ENCODE data around the gene RPRD1B. TPM values are rescaled to one million over a fixed set of nuclear protein-coding genes. Genes with fewer than 3 reads are reported as not detected.

The RPRD1B gene
- total and polyA plus RNA-seq, 2 donors (not counting 3 experiments of a cell fraction or from before 2014, with no cell fraction given) = 13.0 to 29.3 TPM

GRCh38 chr20:38139977-38140753 is 106.6 kb downstream of the RPRD1B start:
- H2AFZ ChIP-seq (ENCODE audit: low read depth, low read length) = no peak overlapping the region
- H3K4me1 ChIP-seq (ENCODE audit: control insufficient read depth, extremely low read depth, insufficient read depth, low read length) = peaks cover 84% of the 10 kb centered on the region
- intact Hi-C loops (cut with micrococcal nuclease) (no loop called here), dilution Hi-C loops (cut with MboI; ENCODE audit: extremely low pct_ligation_motif_present, low sequenced_read_pairs) (no loop called here)
- peak; percentile 76 for FAIRE-seq
- no TSS peak for BruUV-seq (replicated peaks)
- H3K79me2 ChIP-seq (ENCODE audit: control insufficient read depth, insufficient read depth, low read length) = peaks cover 4% of the 10 kb centered on the region
- H3K9me3 ChIP-seq (replicated peaks; ENCODE audit: control insufficient read depth, insufficient read depth, low read length) = no peaks in the 10 kb centered on the region
- peak overlapping the region; percentile 68 for H3K27ac ChIP-seq (ENCODE audit: insufficient read depth, low read depth, low read length)
- H3K36me3 ChIP-seq (ENCODE audit: control insufficient read depth in 2 of 2, extremely low read depth in 1 of 2, insufficient read depth in 2 of 2, low read length in 2 of 2) = peaks cover 20 to 76% of the 10 kb centered on the region in 2 experiments
- H3K4me3 ChIP-seq (replicated peaks in 1 of 3; ENCODE audit: insufficient read depth in 1 of 3, low read depth in 1 of 3, low read length in 3 of 3) = no peak overlapping the region
- H4K20me1 ChIP-seq (replicated peaks; ENCODE audit: control insufficient read depth, extremely low read depth, insufficient read depth, low read length) = no peaks in the 10 kb centered on the region
- TF ChIP-seq POLR2AphosphoS5 (IDR thresholded peaks at IDR 0.05; ENCODE audit: insufficient read depth, low read depth, low read length) = peak; percentile 32
- peak; percentile 2 for TF ChIP-seq GATA2 (IDR thresholded peaks at IDR 0.05; ENCODE audit: insufficient read depth, insufficient read length, low read depth, low read length)
- TF ChIP-seq FOS (IDR thresholded peaks at IDR 0.05; ENCODE audit: borderline replicate concordance, insufficient read depth, low read length) = no peak
- no peak for TF ChIP-seq JUN (IDR thresholded peaks at IDR 0.05; ENCODE audit: borderline replicate concordance, insufficient read depth, insufficient read length, low read depth)
- peak; percentile 54 for TF ChIP-seq POLR2A (IDR thresholded peaks at IDR 0.05; ENCODE audit: low read depth, low read length)
- peak overlapping the region; percentile 6 for H3K9ac ChIP-seq (replicated peaks; ENCODE audit: extremely low read depth, insufficient read depth, low read length)
- H3K4me2 ChIP-seq (ENCODE audit: insufficient read depth, low read length) = no peak overlapping the region
- peak; percentile 54 for DNase-seq (ENCODE audit: low read depth, low spot score)
- H3K27me3 ChIP-seq (ENCODE audit: control insufficient read depth in 2 of 2, insufficient read depth in 2 of 2, low read length in 2 of 2) = no peaks in the 10 kb centered on the region
- no peaks in the 10 kb centered on the region for H3K9me1 ChIP-seq (replicated peaks; ENCODE audit: control insufficient read depth, extremely low read depth, insufficient read depth, low read length)
- ChIA-PET POLR2A (interaction anchor here (1.2 to 1.9 kb wide), 2 partner anchors 26 to 67 kb away, joined by 3 to 6 read pairs; no protein-coding TSS in a partner anchor), CTCF (interaction anchor here (1.0 to 3.5 kb wide), 8 partner anchors 12 to 82 kb away, joined by 3 to 25 read pairs (median 6); no protein-coding TSS in a partner anchor)
